ENCODE data around the gene C2CD4C. TPM values are rescaled to one million over a fixed set of nuclear protein-coding genes. Genes with fewer than 3 reads are reported as not detected.

The C2CD4C gene
- total RNA-seq, 1 experiment from 2014 or later: 13.6 TPM

DNA sequence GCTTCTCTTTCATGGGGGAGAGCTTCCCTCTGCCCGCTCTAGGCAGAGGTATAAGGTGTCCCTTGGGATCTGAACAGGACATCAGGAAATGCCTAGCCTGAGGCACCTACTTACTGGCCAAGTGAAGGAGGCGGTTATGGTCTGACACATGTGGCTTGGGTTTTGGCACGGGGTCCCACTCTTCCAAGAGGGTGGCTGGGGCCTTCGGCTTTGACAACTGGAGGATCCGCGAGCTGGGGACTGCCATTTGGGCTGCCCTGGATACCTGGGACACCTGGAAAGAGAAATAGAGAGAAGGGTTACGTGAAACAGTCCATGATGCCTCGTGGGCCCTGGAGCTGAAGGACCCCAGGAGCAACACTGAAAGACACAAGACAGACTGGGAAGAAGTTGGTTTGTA, 42.0 kb downstream of the C2CD4C start:
- no peak for DNase-seq (ENCODE audit: low read depth, low spot score)
- BruUV-seq (replicated peaks): no TSS peak
- Histone ChIP-seq H3K4me3 (ENCODE audit: low read depth in 2 of 2, low read length in 2 of 2) (no peak overlapping the region), H3K9me3 (ENCODE audit: control insufficient read depth, insufficient read depth, low read depth, low read length) (no peaks in the 10 kb centered on the region), H3K27me3 (ENCODE audit: control insufficient read depth, insufficient read depth, low read length) (no peaks in the 10 kb centered on the region), H3K27ac (ENCODE audit: low read length) (no peak overlapping the region), H3K36me3 (ENCODE audit: control insufficient read depth, insufficient read depth, low read length) (no peaks in the 10 kb centered on the region), H3K4me1 (ENCODE audit: control insufficient read depth, insufficient read depth, low read length) (no peaks in the 10 kb centered on the region)
- ChIA-PET CTCF (interaction anchor here (0.6 kb wide), 1 partner anchor 15 kb away, joined by 11 read pairs; no protein-coding TSS in a partner anchor), POLR2A (no interaction called here)
- no peak for ATAC-seq
- intact Hi-C loops (cut with micrococcal nuclease; ENCODE audit: unreplicated experiment) (no loop called here), in situ Hi-C loops (cut with HindIII; ENCODE audit: low pct_unique_long_range_greater_than_20kb, low sequenced_read_pairs) (no loop called here)
- TF ChIP-seq, protein P1, sequence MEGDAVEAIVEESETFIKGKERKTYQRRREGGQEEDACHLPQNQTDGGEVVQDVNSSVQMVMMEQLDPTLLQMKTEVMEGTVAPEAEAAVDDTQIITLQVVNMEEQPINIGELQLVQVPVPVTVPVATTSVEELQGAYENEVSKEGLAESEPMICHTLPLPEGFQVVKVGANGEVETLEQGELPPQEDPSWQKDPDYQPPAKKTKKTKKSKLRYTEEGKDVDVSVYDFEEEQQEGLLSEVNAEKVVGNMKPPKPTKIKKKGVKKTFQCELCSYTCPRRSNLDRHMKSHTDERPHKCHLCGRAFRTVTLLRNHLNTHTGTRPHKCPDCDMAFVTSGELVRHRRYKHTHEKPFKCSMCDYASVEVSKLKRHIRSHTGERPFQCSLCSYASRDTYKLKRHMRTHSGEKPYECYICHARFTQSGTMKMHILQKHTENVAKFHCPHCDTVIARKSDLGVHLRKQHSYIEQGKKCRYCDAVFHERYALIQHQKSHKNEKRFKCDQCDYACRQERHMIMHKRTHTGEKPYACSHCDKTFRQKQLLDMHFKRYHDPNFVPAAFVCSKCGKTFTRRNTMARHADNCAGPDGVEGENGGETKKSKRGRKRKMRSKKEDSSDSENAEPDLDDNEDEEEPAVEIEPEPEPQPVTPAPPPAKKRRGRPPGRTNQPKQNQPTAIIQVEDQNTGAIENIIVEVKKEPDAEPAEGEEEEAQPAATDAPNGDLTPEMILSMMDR (IDR thresholded peaks at IDR 0.05): no peak
- TF ChIP-seq, protein P2, sequence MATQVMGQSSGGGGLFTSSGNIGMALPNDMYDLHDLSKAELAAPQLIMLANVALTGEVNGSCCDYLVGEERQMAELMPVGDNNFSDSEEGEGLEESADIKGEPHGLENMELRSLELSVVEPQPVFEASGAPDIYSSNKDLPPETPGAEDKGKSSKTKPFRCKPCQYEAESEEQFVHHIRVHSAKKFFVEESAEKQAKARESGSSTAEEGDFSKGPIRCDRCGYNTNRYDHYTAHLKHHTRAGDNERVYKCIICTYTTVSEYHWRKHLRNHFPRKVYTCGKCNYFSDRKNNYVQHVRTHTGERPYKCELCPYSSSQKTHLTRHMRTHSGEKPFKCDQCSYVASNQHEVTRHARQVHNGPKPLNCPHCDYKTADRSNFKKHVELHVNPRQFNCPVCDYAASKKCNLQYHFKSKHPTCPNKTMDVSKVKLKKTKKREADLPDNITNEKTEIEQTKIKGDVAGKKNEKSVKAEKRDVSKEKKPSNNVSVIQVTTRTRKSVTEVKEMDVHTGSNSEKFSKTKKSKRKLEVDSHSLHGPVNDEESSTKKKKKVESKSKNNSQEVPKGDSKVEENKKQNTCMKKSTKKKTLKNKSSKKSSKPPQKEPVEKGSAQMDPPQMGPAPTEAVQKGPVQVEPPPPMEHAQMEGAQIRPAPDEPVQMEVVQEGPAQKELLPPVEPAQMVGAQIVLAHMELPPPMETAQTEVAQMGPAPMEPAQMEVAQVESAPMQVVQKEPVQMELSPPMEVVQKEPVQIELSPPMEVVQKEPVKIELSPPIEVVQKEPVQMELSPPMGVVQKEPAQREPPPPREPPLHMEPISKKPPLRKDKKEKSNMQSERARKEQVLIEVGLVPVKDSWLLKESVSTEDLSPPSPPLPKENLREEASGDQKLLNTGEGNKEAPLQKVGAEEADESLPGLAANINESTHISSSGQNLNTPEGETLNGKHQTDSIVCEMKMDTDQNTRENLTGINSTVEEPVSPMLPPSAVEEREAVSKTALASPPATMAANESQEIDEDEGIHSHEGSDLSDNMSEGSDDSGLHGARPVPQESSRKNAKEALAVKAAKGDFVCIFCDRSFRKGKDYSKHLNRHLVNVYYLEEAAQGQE (IDR thresholded peaks at IDR 0.05; ENCODE audit: insufficient read depth in 1 of 2, low read depth in 2 of 2, low read length in 1 of 2): no peak
- TF ChIP-seq SIN3A (IDR thresholded peaks at IDR 0.05; ENCODE audit: borderline replicate concordance, insufficient read depth, low read depth, low read length): no peak
- no peak for TF ChIP-seq TCF7L2 (IDR thresholded peaks at IDR 0.05; ENCODE audit: low read depth, low read length)
- no peak for TF ChIP-seq POLR2AphosphoS5 (IDR thresholded peaks at IDR 0.05; ENCODE audit: low read depth, low read length)

DNA sequence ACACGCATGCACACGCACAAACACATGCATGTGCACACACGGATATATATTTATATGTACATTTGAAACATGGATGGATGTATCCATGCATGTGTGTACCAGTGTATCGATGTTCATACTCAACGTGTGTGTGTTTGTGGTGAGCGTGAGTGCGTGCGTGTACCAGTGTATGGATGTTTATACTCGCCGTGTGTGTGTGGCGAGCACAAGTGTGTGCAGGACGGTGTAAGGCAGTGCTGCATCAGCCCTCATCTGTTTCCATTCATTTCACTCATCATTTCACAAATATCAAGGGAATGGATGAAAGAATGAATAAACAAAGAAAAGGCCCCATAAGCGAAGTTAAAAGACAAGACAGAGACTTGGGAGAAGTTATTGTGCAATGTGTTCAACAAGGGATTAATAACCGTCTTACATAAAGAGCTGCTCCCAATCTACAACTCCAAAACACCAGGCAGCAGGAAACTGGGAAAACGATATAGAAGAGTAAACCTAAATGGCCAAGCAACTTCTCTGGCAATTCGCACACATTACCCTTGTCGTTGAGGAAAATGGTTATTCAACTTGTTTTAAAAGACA, 42.7 kb downstream of the C2CD4C start:
- Histone ChIP-seq H3K36me3 (ENCODE audit: control insufficient read depth, insufficient read depth, low read length) (no peaks in the 10 kb centered on the region), H3K4me1 (ENCODE audit: control insufficient read depth, insufficient read depth, low read length) (no peaks in the 10 kb centered on the region), H3K9me3 (ENCODE audit: control insufficient read depth, insufficient read depth, low read depth, low read length) (no peaks in the 10 kb centered on the region), H3K4me3 (ENCODE audit: low read depth in 2 of 2, low read length in 2 of 2) (no peak overlapping the region), H3K27me3 (ENCODE audit: control insufficient read depth, insufficient read depth, low read length) (no peaks in the 10 kb centered on the region), H3K27ac (ENCODE audit: low read length) (no peak overlapping the region)
- intact Hi-C loops (cut with micrococcal nuclease; ENCODE audit: unreplicated experiment): no loop called here
- CTCF ChIA-PET: interaction anchor here (0.6 kb wide), 1 partner anchor 16 kb away, joined by 11 read pairs; no protein-coding TSS in a partner anchor
- no TSS peak for BruUV-seq (replicated peaks)
- ATAC-seq (no peak), DNase-seq (ENCODE audit: low read depth, low spot score) (no peak)
- POLR2A ChIA-PET: no interaction called here
- in situ Hi-C loops (cut with HindIII; ENCODE audit: low pct_unique_long_range_greater_than_20kb, low sequenced_read_pairs): no loop called here
- TF ChIP-seq POLR2AphosphoS5 (IDR thresholded peaks at IDR 0.05; ENCODE audit: low read depth, low read length) (no peak), SIN3A (IDR thresholded peaks at IDR 0.05; ENCODE audit: borderline replicate concordance, insufficient read depth, low read depth, low read length) (no peak), TCF7L2 (IDR thresholded peaks at IDR 0.05; ENCODE audit: low read depth, low read length) (no peak)
- TF ChIP-seq, protein P1 (IDR thresholded peaks at IDR 0.05): no peak
- TF ChIP-seq, protein P2 (IDR thresholded peaks at IDR 0.05; ENCODE audit: insufficient read depth in 1 of 2, low read depth in 2 of 2, low read length in 1 of 2): no peak
